DMS 273 (cell line): ENCODE results near the gene STIM2.
"Not testable (repeated sequence)": the region's sequence is repeated elsewhere in the genome, so short reads cannot be mapped to it uniquely, and the experiment has no call there.

Experiments used
- DNase-seq: peaks from one replicate; lab custom pipeline; 2025; ENCODE audit not compliant: unreplicated experiment; lab: John Stamatoyannopoulos, UW

STIM2 gene

GRCh38 chr4:26860157-26860921 is at the start of gene STIM2:
STIM2 (plus strand) TSS chr4:26860841.
- peak; percentile 97 for DNase-seq

GRCh38 chr4:26811571-26811970 is 49.1 kb upstream of the STIM2 start:
- not testable (repeated sequence) for DNase-seq

GRCh38 chr4:26812049-26812714 is 48.5 kb upstream of the STIM2 start:
- no peak for DNase-seq

- DNase-seq, result no peak
Observed at GRCh38 chr4:26813698-26814097, 46.9 kb upstream of the STIM2 start.

GRCh38 chr4:26815199-26815598 is 45.4 kb upstream of the STIM2 start:
- DNase-seq, result no peak

- DNase-seq, result no peak
Observed at GRCh38 chr4:26815706-26816105, 44.9 kb upstream of the STIM2 start.

- no peak for DNase-seq
Observed at GRCh38 chr4:26819026-26819425, 41.6 kb upstream of the STIM2 start.

- no peak for DNase-seq
Observed at GRCh38 chr4:26819478-26820095, 41.1 kb upstream of the STIM2 start.

- DNase-seq, result no peak
Observed at GRCh38 chr4:26820346-26820745, 40.3 kb upstream of the STIM2 start.

GRCh38 chr4:26821031-26821430 is 39.6 kb upstream of the STIM2 start:
- no peak for DNase-seq

GRCh38 chr4:26821677-26822503 is 38.8 kb upstream of the STIM2 start:
- no peak for DNase-seq

- no peak for DNase-seq
Observed at GRCh38 chr4:26822546-26822945, 38.1 kb upstream of the STIM2 start.

GRCh38 chr4:26822974-26823373 is 37.7 kb upstream of the STIM2 start:
- DNase-seq, result not testable (repeated sequence)

- no peak for DNase-seq
Observed at GRCh38 chr4:26823583-26823982, 37.1 kb upstream of the STIM2 start.

- no peak for DNase-seq
Observed at GRCh38 chr4:26824667-26825066, 36.0 kb upstream of the STIM2 start.

GRCh38 chr4:26826721-26827120 is 33.9 kb upstream of the STIM2 start:
- no peak for DNase-seq

- not testable (repeated sequence) for DNase-seq
Observed at GRCh38 chr4:26827336-26827735, 33.3 kb upstream of the STIM2 start.

GRCh38 chr4:26827798-26828197 is 32.8 kb upstream of the STIM2 start:
- no peak for DNase-seq

- no peak for DNase-seq
Observed at GRCh38 chr4:26829018-26829417, 31.6 kb upstream of the STIM2 start.

GRCh38 chr4:26830033-26830432 is 30.6 kb upstream of the STIM2 start:
- no peak for DNase-seq

GRCh38 chr4:26830701-26831100 is 29.9 kb upstream of the STIM2 start:
- no peak for DNase-seq
